Measurements from ENCODE around the gene RCN2. TPM values are rescaled to one million over a fixed set of nuclear protein-coding genes. Genes with fewer than 3 reads are reported as not detected.

RCN2 gene
- total RNA-seq, 1 experiment from 2014 or later, result 46.1 TPM

DNA sequence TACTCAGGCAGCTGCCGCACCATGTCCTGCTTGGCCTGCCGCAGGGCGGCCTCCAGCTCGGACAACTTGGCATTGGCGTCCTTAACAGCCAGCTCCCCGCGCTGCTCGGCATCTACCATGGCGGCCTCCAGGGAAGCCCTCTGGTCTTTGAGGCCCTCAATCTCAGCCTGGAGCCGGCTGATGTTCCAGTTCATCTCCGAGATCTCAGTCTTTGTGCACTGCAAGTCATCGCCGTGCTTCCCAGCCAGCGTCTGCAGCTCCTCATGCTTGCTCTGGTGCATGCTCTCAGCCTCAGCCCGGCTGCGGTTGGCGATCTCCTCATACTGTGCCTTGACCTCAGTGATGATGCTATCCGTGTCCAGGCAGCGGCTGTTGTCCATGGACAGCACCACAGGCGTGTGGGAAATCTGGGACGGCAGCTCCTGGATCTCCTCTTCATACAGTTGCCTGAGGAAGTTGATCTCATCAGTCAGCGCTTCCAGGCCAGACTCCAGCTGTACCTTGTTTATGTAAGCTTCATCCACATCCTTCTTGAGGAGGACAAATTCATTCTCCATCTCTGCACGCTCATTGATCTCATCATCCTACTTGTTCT is 47.9 kb downstream of the RCN2 start:
- H3K36me3 ChIP-seq (ENCODE audit: low read depth), result no peaks in the 10 kb centered on the region
- intact Hi-C loops (cut with micrococcal nuclease; ENCODE audit: unreplicated experiment), result no loop called here
- H4K20me1 ChIP-seq (ENCODE audit: insufficient read depth), result no peaks in the 10 kb centered on the region
- TF ChIP-seq EZH2 (IDR thresholded peaks at IDR 0.05; ENCODE audit: low read depth), result no peak
- TF ChIP-seq, protein P1, sequence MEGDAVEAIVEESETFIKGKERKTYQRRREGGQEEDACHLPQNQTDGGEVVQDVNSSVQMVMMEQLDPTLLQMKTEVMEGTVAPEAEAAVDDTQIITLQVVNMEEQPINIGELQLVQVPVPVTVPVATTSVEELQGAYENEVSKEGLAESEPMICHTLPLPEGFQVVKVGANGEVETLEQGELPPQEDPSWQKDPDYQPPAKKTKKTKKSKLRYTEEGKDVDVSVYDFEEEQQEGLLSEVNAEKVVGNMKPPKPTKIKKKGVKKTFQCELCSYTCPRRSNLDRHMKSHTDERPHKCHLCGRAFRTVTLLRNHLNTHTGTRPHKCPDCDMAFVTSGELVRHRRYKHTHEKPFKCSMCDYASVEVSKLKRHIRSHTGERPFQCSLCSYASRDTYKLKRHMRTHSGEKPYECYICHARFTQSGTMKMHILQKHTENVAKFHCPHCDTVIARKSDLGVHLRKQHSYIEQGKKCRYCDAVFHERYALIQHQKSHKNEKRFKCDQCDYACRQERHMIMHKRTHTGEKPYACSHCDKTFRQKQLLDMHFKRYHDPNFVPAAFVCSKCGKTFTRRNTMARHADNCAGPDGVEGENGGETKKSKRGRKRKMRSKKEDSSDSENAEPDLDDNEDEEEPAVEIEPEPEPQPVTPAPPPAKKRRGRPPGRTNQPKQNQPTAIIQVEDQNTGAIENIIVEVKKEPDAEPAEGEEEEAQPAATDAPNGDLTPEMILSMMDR (conservative IDR thresholded peaks at IDR 0.05), result no peak
- no peak overlapping the region for H3K27ac ChIP-seq
- H3K9me2 ChIP-seq (ENCODE audit: insufficient read depth), result no peaks in the 10 kb centered on the region
- H3K4me3 ChIP-seq, result no peak overlapping the region
- H3K27me3 ChIP-seq (ENCODE audit: insufficient read depth, low read depth), result no peaks in the 10 kb centered on the region; the same call in 1 of the 2 replicates
- no peaks in the 10 kb centered on the region for H3K9me3 ChIP-seq (ENCODE audit: insufficient read depth, low read depth)
- H3K4me2 ChIP-seq, result no peak overlapping the region
- ChIA-PET CTCF (no interaction called here), POLR2A (ENCODE audit: unreplicated experiment) (no interaction called here)
- H3K4me1 ChIP-seq (replicated peaks; ENCODE audit: insufficient read depth), result peaks cover 12% of the 10 kb centered on the region
- H3K79me2 ChIP-seq (ENCODE audit: low read depth), result no peaks in the 10 kb centered on the region
- DNase-seq, result no peak
- no TSS peak for BruUV-seq (replicated peaks)
- peaks cover 9% of the 10 kb centered on the region; the same call in 1 of the 2 replicates for H3F3A ChIP-seq (ENCODE audit: insufficient read depth, low read depth)
- H2AFZ ChIP-seq, result no peak overlapping the region

DNA sequence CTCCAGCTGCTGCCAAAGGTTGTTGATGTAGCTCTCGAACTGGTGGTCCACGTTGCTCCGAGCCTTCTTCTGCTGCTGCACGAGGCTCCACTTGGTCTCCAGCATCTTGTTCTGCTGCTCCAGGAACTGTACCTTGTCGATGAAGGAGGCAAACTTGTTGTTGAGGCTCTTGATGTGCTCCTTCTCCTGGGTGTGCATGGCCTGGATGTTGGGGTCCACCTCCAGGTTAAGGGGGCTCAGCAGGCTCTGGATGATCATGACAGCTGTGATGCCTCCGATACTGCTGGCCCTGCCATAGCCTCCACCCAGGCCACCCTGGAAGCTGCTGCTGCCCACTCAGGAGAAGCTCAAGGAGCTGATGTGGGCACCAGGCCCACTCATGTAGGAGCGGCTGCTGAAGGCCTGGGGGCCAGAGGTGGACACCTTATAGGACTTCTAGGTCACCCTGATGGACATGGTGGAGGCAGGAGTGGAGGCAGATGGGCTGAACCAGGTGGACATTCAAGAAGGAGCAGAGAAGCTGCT is 48.5 kb downstream of the RCN2 start:
- peaks cover 9% of the 10 kb centered on the region; the same call in 1 of the 2 replicates for H3F3A ChIP-seq (ENCODE audit: insufficient read depth, low read depth)
- peaks cover 12% of the 10 kb centered on the region for H3K4me1 ChIP-seq (replicated peaks; ENCODE audit: insufficient read depth)
- ChIA-PET CTCF (interaction anchor here (0.6 kb wide), 1 partner anchor 26 kb away, joined by 4 read pairs; no protein-coding TSS in a partner anchor), POLR2A (ENCODE audit: unreplicated experiment) (no interaction called here)
- H3K9me3 ChIP-seq (ENCODE audit: insufficient read depth, low read depth), result no peaks in the 10 kb centered on the region
- no peak overlapping the region for H2AFZ ChIP-seq
- no TSS peak for BruUV-seq (replicated peaks)
- H3K27me3 ChIP-seq (ENCODE audit: insufficient read depth, low read depth), result no peaks in the 10 kb centered on the region; the same call in 1 of the 2 replicates
- intact Hi-C loops (cut with micrococcal nuclease; ENCODE audit: unreplicated experiment), result no loop called here
- H3K79me2 ChIP-seq (ENCODE audit: low read depth), result no peaks in the 10 kb centered on the region
- H3K27ac ChIP-seq, result no peak overlapping the region
- no peaks in the 10 kb centered on the region for H3K9me2 ChIP-seq (ENCODE audit: insufficient read depth)
- H4K20me1 ChIP-seq (ENCODE audit: insufficient read depth), result no peaks in the 10 kb centered on the region
- no peak overlapping the region for H3K4me2 ChIP-seq
- no peaks in the 10 kb centered on the region for H3K36me3 ChIP-seq (ENCODE audit: low read depth)
- no peak overlapping the region for H3K4me3 ChIP-seq
- no peak for TF ChIP-seq EZH2 (IDR thresholded peaks at IDR 0.05; ENCODE audit: low read depth)
- TF ChIP-seq, protein P1 (conservative IDR thresholded peaks at IDR 0.05), result no peak
- DNase-seq, result no peak

DNA sequence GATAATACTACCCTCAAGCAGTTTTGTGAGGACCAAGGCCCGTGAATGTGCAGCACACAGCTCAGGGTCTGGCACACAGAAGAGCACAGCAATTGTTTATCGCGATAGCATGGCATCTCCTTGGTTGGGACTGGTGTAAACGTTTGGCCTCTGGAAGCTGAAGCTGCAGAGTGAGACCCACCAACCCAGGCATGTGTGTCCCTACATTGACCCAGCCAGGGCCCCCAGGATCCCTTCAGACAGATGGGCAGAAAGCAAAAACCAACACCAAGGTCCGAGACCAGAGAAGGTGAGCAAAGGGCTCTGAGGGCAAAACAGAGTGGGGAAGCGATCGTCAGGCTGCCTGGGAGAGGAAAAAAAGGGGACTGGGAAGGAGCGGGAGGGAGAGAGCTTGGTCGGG is 50.8 kb downstream of the RCN2 start:
- TF ChIP-seq, protein P1 (conservative IDR thresholded peaks at IDR 0.05), result no peak
- Histone ChIP-seq H3K79me2 (ENCODE audit: low read depth) (no peaks in the 10 kb centered on the region), H3F3A (ENCODE audit: insufficient read depth, low read depth) (peaks cover 9% of the 10 kb centered on the region; the same call in 1 of the 2 replicates), H3K27me3 (ENCODE audit: insufficient read depth, low read depth) (no peaks in the 10 kb centered on the region; the same call in 1 of the 2 replicates), H3K4me1 (replicated peaks; ENCODE audit: insufficient read depth) (peaks cover 12% of the 10 kb centered on the region), H3K4me2 (no peak overlapping the region), H3K9me3 (ENCODE audit: insufficient read depth, low read depth) (no peaks in the 10 kb centered on the region), H3K36me3 (ENCODE audit: low read depth) (no peaks in the 10 kb centered on the region), H3K27ac (no peak overlapping the region), H2AFZ (no peak overlapping the region), H3K9me2 (ENCODE audit: insufficient read depth) (no peaks in the 10 kb centered on the region), H4K20me1 (ENCODE audit: insufficient read depth) (no peaks in the 10 kb centered on the region), H3K4me3 (no peak overlapping the region)
- BruUV-seq (replicated peaks), result no TSS peak
- CTCF ChIA-PET, result no interaction called here
- POLR2A ChIA-PET (ENCODE audit: unreplicated experiment), result no interaction called here
- DNase-seq, result no peak
- intact Hi-C loops (cut with micrococcal nuclease; ENCODE audit: unreplicated experiment), result no loop called here
